Activated T-helper 1 cell treated with Interleukin-2 at 50 U/mL for 16 hours (primary cell): ENCODE results near the gene CDK2AP2.
"Not testable (repeated sequence)": the region's sequence is repeated elsewhere in the genome, so short reads cannot be mapped to it uniquely, and the experiment has no call there.

Experiments used
- DNase-seq: peaks from one replicate; pipeline ENCODE4 v3.0.0-alpha.2; 2020; ENCODE audit warnings: low read depth

Gene CDK2AP2

GRCh38 chr11:67466367-67466766 lies 41.6 kb downstream of the CDK2AP2 start:
- DNase-seq = no peak

DNA sequence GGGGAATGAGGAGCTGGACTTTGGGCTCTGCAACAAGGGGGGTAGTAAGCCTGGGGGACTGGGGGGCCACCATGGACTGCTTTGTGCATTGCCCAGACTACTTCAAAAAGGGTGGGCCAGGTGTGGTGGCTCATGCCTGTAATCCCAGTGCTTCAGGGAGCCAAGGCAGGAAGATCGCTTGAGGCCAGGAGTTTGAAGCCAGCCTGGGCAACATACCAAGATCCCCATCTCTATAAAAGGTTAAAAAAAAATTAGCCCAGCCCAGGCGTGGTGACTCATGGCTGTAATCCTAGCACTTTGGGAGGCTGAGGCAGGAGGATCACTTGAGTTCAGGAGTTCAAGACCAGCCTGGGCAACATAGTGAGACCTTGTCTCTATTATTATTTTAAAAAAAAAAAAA lies 42.4 kb downstream of the CDK2AP2 start:
- not testable (repeated sequence) for DNase-seq

DNA sequence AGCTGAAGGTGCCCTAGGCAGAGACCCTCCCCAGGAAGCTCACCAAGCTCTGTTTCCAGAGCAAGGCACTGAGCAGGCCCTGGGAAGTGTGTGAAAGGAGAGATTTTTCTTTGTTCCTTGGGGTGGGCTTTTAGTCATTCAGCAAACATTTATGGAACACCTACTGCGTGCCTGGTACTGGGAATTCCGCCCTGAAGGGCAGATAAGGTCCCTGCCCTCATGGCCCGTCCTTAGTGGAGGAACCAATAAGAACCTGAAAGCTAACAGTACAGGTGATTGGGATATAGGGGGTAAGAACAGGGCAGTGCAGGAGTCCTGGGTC lies 42.8 kb downstream of the CDK2AP2 start:
- DNase-seq = no peak

DNA sequence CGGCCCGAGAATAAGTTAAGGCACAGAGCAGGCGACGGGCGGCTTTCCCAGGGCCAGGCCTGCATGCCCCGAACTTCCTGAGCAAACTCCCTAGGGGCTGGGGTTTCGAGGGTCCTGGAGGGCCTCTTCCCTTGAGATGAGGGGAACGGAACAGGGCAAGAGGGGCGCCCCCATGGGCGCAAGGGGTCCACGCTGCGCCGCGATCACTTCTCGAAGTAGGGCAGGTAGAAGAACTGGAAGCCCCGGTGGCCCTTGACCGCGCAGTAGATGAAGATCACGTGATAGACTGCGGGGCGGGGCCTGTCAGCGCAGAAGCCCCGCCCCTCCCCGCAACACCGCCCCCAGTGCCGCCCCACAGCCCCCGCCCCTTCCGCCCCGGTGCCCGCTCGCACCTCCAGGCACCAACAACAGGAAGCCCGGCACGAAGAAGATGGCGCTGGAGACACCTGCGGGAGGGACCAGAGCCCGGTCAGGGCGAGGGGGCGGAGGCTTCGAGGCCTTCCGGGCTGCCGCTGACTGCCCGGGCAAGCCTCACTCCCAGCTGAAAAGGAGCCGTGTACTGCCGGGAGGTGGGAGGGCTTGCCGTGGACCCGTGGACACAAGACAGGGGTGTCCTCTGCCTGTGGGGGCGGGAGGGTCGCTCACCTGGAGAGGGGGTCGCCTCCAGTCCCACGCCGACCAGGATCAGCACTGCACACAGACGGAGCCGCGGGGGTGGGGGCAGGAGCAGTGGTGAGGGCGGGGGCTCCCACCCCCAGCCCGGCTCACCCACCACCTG lies 43.4 kb downstream of the CDK2AP2 start:
- peak; percentile 90 for DNase-seq

- no peak for DNase-seq
These were observed 44.1 kb downstream of the CDK2AP2 start for GRCh38 chr11:67463680-67464410.

- no peak for DNase-seq
These were observed 44.8 kb downstream of the CDK2AP2 start for GRCh38 chr11:67463186-67463585.

DNA sequence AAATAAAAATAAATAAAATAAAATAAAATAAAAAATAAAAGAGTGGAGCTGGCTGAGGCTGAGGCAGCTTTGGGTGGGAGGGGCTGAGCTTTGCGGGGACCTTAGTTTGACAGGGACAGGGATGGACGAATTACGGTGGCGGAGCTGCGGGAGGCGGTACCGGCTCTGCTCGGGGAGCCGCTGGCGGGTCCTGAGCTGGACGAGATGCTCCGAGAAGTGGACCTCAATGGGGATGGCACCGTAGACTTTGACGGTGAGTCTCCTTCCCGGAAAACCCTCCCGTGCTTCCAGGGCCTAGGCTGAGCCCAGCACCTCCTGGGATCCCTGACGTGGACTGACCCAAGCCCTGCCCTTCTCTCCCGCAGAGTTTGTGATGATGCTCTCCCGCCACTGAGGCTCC lies 49.7 kb downstream of the CDK2AP2 start:
- DNase-seq = no peak

GRCh38 chr11:67457453-67457852 lies 50.5 kb downstream of the CDK2AP2 start:
- no peak for DNase-seq
